Measurements from ENCODE around the gene FRMD4B. TPM values are rescaled to one million over a fixed set of nuclear protein-coding genes. Genes with fewer than 3 reads are reported as not detected.
A peak's percentile ranks its signal among the peaks of the same experiment; 100 is the strongest.
"Not testable (repeated sequence)": the region's sequence is repeated elsewhere in the genome, so short reads cannot be mapped to it uniquely, and the experiment has no call there.

The FRMD4B gene
- total RNA-seq, 1 donor from 2014 or later, result 37.4 TPM

DNA sequence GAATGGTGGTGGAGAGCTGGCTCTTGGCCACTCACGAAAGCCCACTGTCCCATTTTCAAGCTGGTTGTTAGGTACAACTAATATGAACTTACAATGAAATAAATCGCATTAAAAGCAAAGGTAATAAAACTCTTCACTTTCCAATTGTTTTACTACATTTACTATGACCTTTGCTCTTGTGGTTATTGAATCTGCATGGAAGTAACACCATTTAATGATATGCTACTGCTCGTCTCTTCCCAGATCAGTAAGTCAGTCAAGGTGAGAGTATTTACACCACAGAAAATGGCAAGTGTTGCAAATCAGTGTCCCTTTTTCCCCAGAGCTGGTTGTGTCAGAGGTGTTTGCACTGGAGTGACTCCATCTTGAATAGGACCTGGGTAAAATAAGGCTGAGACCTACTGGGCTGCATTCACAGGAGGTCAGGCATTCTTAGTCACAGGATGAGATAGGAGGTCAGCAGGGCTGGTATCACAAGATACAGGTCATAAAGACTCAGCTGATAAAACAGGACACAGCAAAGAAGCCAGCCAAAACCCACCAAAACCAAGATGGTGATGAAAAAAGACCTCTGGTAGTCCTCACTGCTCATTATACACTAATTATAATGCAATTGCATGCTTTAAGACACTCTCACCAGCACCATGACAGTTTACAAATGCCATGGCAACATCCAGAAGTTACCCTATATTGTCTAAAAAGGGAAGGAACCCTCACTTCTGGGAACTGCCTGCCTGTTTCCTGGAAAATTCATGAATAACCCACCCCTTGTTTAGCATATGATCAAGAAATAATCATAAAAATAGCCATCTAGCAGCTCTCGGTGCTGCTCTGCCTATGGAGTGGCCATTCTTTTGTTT is 57.6 kb downstream of the FRMD4B start:
- Mint-ChIP-seq H3K27me3 (no peaks in the 10 kb centered on the region), H3K27ac (no peak overlapping the region), H3K36me3 (no peaks in the 10 kb centered on the region), H3K9me3 (no peaks in the 10 kb centered on the region), H3K4me1 (ENCODE audit: unreplicated experiment) (no peaks in the 10 kb centered on the region), H3K4me3 (no peak overlapping the region)
- TF ChIP-seq, protein P1, sequence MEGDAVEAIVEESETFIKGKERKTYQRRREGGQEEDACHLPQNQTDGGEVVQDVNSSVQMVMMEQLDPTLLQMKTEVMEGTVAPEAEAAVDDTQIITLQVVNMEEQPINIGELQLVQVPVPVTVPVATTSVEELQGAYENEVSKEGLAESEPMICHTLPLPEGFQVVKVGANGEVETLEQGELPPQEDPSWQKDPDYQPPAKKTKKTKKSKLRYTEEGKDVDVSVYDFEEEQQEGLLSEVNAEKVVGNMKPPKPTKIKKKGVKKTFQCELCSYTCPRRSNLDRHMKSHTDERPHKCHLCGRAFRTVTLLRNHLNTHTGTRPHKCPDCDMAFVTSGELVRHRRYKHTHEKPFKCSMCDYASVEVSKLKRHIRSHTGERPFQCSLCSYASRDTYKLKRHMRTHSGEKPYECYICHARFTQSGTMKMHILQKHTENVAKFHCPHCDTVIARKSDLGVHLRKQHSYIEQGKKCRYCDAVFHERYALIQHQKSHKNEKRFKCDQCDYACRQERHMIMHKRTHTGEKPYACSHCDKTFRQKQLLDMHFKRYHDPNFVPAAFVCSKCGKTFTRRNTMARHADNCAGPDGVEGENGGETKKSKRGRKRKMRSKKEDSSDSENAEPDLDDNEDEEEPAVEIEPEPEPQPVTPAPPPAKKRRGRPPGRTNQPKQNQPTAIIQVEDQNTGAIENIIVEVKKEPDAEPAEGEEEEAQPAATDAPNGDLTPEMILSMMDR (conservative IDR thresholded peaks at IDR 0.05), result no peak
- no peak for DNase-seq (ENCODE audit: extremely low spot score, unreplicated experiment)

DNA sequence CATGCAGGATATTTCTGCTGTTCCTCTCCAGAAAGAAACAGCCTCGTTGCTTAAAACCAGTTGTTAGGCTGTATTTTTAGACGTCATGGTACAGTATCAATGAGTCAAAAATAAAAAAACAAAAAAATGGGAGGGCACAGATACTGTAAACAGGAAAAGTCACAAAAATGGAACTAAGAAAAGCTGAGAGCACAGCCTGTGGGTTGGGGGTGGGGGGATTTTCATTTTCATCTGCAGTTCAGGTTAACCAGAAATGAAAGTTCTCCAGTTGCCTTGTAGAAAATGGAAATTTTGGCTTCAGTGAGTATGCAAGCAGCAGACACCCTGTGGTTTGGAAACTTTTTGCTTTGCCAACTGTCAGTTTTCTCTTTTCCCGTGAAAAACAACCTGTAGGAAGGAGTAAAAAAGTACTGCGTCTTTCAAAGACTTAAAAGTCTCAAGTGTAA is 59.0 kb downstream of the FRMD4B start:
- no peak overlapping the region for H3K27ac Mint-ChIP-seq
- TF ChIP-seq, protein P1 (conservative IDR thresholded peaks at IDR 0.05), result no peak
- no peak overlapping the region for H3K4me3 Mint-ChIP-seq
- no peaks in the 10 kb centered on the region for H3K9me3 Mint-ChIP-seq
- no peak for DNase-seq (ENCODE audit: extremely low spot score, unreplicated experiment)
- H3K36me3 Mint-ChIP-seq, result no peaks in the 10 kb centered on the region
- no peaks in the 10 kb centered on the region for H3K4me1 Mint-ChIP-seq (ENCODE audit: unreplicated experiment)
- no peaks in the 10 kb centered on the region for H3K27me3 Mint-ChIP-seq

DNA sequence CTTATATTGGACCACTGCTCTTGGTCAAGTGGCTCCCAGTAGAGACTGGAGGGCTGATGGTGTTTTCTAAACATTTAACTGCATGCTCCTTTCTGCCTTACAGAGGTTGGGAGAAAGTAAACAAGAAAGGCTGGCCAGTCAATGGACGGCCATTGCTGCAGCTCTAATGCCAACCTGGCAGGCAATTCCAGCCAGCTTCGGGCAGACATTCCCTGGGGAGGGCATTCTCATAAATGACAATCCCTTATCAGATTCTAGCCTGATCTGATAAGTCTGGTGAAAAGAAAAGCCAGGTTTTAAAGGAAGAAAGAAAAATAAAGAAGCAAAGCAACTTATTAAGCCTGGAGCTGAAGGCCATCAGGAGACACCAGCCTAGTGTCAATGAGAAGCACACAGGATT is 60.7 kb downstream of the FRMD4B start:
- H3K27me3 Mint-ChIP-seq, result no peaks in the 10 kb centered on the region
- H3K27ac Mint-ChIP-seq, result no peak overlapping the region
- no peak overlapping the region for H3K4me3 Mint-ChIP-seq
- peak; percentile 27 for DNase-seq (ENCODE audit: extremely low spot score, unreplicated experiment)
- TF ChIP-seq, protein P1 (conservative IDR thresholded peaks at IDR 0.05), result no peak
- peaks cover 8% of the 10 kb centered on the region for H3K4me1 Mint-ChIP-seq (ENCODE audit: unreplicated experiment)
- no peaks in the 10 kb centered on the region for H3K36me3 Mint-ChIP-seq
- no peaks in the 10 kb centered on the region for H3K9me3 Mint-ChIP-seq

DNA sequence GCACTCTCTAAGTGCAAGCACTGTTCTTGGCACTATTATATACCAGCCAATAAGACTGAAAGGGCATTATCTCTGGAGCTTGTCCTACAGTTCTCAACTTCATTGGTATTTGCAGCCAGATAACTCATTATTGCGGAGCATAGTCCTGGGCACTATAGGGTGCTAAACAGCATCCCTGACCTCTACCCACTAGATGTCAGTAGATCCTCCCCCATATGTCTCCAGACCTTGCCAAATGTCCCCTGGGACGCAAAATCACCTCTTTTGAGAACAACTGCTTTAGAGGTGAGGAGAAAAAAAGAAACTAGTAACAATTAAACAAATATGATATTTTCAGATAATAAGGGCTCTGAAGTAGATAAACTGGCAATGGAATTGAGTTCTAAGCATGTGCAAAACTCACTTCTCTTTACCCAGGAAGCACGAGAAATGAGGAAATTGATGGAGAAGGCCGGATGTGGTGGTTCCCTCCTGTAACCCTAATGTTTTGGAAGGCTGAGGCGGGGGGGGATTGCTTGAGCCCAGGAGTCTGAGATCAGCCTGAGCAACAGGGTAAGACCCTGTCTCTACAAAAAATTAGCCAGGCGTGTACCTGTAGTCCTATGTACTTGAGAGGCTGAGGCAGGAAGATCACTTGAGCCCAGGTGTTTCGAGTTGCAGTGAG is 61.4 kb downstream of the FRMD4B start:
- no peak overlapping the region for H3K27ac Mint-ChIP-seq

DNA sequence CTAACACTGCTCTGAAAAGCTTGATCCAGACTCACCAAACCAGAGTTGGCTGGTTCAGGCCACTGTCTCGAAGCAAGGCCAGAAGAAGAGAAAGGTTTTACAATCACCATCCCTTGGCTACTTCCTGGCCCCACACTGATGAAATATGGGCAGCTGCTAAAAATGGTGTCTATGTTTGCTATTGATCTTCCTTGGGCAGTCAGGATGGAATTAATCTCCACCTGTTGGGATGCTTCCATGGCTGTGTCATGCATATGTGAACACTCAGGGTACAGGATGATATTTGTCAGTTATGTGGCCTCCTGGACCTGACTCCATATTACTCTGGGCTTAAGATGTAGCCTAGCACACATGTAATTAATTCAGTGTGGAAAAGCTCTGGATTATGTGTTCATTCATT is 61.9 kb downstream of the FRMD4B start:
- Mint-ChIP-seq H3K27me3 (no peaks in the 10 kb centered on the region), H3K36me3 (no peaks in the 10 kb centered on the region), H3K4me3 (no peak overlapping the region), H3K27ac (no peak overlapping the region), H3K4me1 (ENCODE audit: unreplicated experiment) (peaks cover 8% of the 10 kb centered on the region), H3K9me3 (no peaks in the 10 kb centered on the region)
- peak; percentile 1 for DNase-seq (ENCODE audit: extremely low spot score, unreplicated experiment)
- TF ChIP-seq, protein P1 (conservative IDR thresholded peaks at IDR 0.05), result no peak

More for the DNA sequence above, 61.4 kb downstream of the FRMD4B start:
- H3K27me3 Mint-ChIP-seq, result no peaks in the 10 kb centered on the region
- H3K36me3 Mint-ChIP-seq, result no peaks in the 10 kb centered on the region
- peaks cover 8% of the 10 kb centered on the region for H3K4me1 Mint-ChIP-seq (ENCODE audit: unreplicated experiment)
- peak; percentile 15 for DNase-seq (ENCODE audit: extremely low spot score, unreplicated experiment)
- TF ChIP-seq, protein P1 (conservative IDR thresholded peaks at IDR 0.05), result peak; percentile 58
- no peak overlapping the region for H3K4me3 Mint-ChIP-seq
- no peaks in the 10 kb centered on the region for H3K9me3 Mint-ChIP-seq

DNA sequence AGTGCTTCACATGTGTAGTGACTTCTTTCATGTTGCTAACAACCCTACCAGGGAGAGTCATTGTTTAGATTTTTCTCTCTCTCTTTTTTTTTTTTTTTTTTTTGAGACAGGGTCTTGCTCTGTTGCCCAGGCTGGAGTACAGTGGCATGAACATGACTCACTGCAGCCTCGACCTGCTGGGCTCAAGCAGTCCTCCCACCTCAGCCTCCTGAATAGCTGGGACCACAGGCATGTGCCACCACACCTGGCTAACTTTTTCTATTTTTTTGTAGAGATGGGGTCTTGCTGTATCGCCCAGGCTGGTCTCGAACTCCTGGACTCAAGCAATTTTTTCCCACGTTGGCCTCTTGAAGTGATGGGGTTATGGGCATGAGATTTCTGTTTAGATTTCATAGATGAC is 63.4 kb downstream of the FRMD4B start:
- H3K27ac Mint-ChIP-seq, H3K27me3 Mint-ChIP-seq, H3K36me3 Mint-ChIP-seq, H3K9me3 Mint-ChIP-seq, H3K4me3 Mint-ChIP-seq: not testable (repeated sequence)
- DNase-seq (ENCODE audit: extremely low spot score, unreplicated experiment), result peak; percentile 22
- H3K4me1 Mint-ChIP-seq (ENCODE audit: unreplicated experiment), result peaks cover 12% of the 10 kb centered on the region

All from type B pancreatic cell (in vitro differentiated cells).